Measurements from ENCODE around the gene CMPK1. TPM values are rescaled to one million over a fixed set of nuclear protein-coding genes. Genes with fewer than 3 reads are reported as not detected.
"Not testable (repeated sequence)": the region's sequence is repeated elsewhere in the genome, so short reads cannot be mapped to it uniquely, and the experiment has no call there.

The CMPK1 gene
- total RNA-seq, 2 donors from 2014 or later, result 62.0 to 70.3 TPM

GRCh38 chr1:47334765-47335435, 1.3 kb downstream of the CMPK1 start:
- TF ChIP-seq CTCF (IDR thresholded peaks at IDR 0.05), result no peak
- TF ChIP-seq POLR2A (IDR thresholded peaks at IDR 0.05), result no peak
- ATAC-seq (no peak), DNase-seq (no peak)
- no peaks in the 10 kb centered on the region for H3K9me3 ChIP-seq
- peaks cover 47% of the 10 kb centered on the region for H3K4me1 ChIP-seq
- peak overlapping the region in 1 of 2 donors; percentile 91 for H3K4me3 ChIP-seq
- H3K27ac ChIP-seq, result peak overlapping the region; percentile 89 to 99 (median 98)
- intact Hi-C loops (cut with DNase I), result no loop called here
- no peaks in the 10 kb centered on the region for H3K27me3 ChIP-seq
- WGBS, 2 donors, result 36 to 42% methylated on average over 9 of the region's 9 CpGs
- no peaks in the 10 kb centered on the region for H3K36me3 ChIP-seq (replicated peaks in 1 of 2; ENCODE audit: insufficient read depth in 1 of 2, low read depth in 2 of 2)

GRCh38 chr1:47337350-47337749, 3.8 kb downstream of the CMPK1 start:
- TF ChIP-seq CTCF (IDR thresholded peaks at IDR 0.05), result no peak
- TF ChIP-seq POLR2A (IDR thresholded peaks at IDR 0.05), result no peak
- ATAC-seq, result no peak
- peaks cover 42% of the 10 kb centered on the region for H3K4me1 ChIP-seq
- H3K4me3 ChIP-seq, result no peak overlapping the region
- H3K27ac ChIP-seq, result no peak overlapping the region
- no peaks in the 10 kb centered on the region for H3K9me3 ChIP-seq
- H3K27me3 ChIP-seq, result no peaks in the 10 kb centered on the region
- intact Hi-C loops (cut with DNase I), result no loop called here
- WGBS, 2 donors, result 89 to 98% methylated on average over 6 of the region's 6 CpGs
- no peak for DNase-seq
- H3K36me3 ChIP-seq (replicated peaks in 1 of 2; ENCODE audit: insufficient read depth in 1 of 2, low read depth in 2 of 2), result no peaks in the 10 kb centered on the region

- Histone ChIP-seq H3K4me1 (peaks cover 34% of the 10 kb centered on the region), H3K36me3 (replicated peaks in 1 of 2; ENCODE audit: insufficient read depth in 1 of 2, low read depth in 2 of 2) (no peaks in the 10 kb centered on the region), H3K27me3 (no peaks in the 10 kb centered on the region), H3K9me3 (no peaks in the 10 kb centered on the region), H3K27ac (no peak overlapping the region), H3K4me3 (no peak overlapping the region)
- intact Hi-C loops (cut with DNase I), result no loop called here
- TF ChIP-seq POLR2A (IDR thresholded peaks at IDR 0.05), result no peak
- TF ChIP-seq CTCF (IDR thresholded peaks at IDR 0.05), result no peak
- ATAC-seq (no peak), DNase-seq (no peak)
Measured at GRCh38 chr1:47338249-47339077, 4.9 kb downstream of the CMPK1 start.

- no peak overlapping the region for H3K4me3 ChIP-seq
- H3K9me3 ChIP-seq, result no peaks in the 10 kb centered on the region
- TF ChIP-seq POLR2A (IDR thresholded peaks at IDR 0.05) (no peak), CTCF (IDR thresholded peaks at IDR 0.05) (no peak)
- H3K27me3 ChIP-seq, result no peaks in the 10 kb centered on the region
- intact Hi-C loops (cut with DNase I), result no loop called here
- H3K36me3 ChIP-seq (replicated peaks in 1 of 2; ENCODE audit: insufficient read depth in 1 of 2, low read depth in 2 of 2), result no peaks in the 10 kb centered on the region
- 61 to 88% methylated on average over 4 of the region's 4 CpGs for WGBS, 2 donors
- no peak for ATAC-seq
- DNase-seq, result no peak
- H3K4me1 ChIP-seq, result peaks cover 27% of the 10 kb centered on the region
- H3K27ac ChIP-seq, result no peak overlapping the region
Measured at GRCh38 chr1:47340227-47340626, 6.6 kb downstream of the CMPK1 start.

- intact Hi-C loops (cut with DNase I); H3K4me3 ChIP-seq; H3K9me3 ChIP-seq; H3K27me3 ChIP-seq; H3K36me3 ChIP-seq (replicated peaks in 1 of 2; ENCODE audit: insufficient read depth in 1 of 2, low read depth in 2 of 2); DNase-seq; H3K27ac ChIP-seq; ATAC-seq: not testable (repeated sequence)
- 93 to 98% methylated on average over 5 of the region's 5 CpGs for WGBS, 2 donors
- peaks cover 12% of the 10 kb centered on the region for H3K4me1 ChIP-seq
Measured at GRCh38 chr1:47346979-47347378, 13.4 kb downstream of the CMPK1 start.
